Endothelial cell of umbilical vein (primary cell): Measurements from ENCODE around the gene RIOK2. TPM values are rescaled to one million over a fixed set of nuclear protein-coding genes. Genes with fewer than 3 reads are reported as not detected.

Experiments
- BruUV-seq: library from RNA; stranded (reverse); fragments of 400-500 nt; replicated peaks from 2 replicates; lab custom pipeline; 2021; lab: Mats Ljungman, UMichigan
- CTCF ChIA-PET: fragments of 300-600, 350-600 bp; sonication (Branson Sonifier 250); formaldehyde crosslinking; loops from one replicate; lab custom pipeline; 2021; ENCODE audit warnings: antibody characterized with exemption, inconsistent platforms; lab: Charles Lee
- POLR2A ChIA-PET: fragments of 300-600, 350-600 bp; sonication (Branson Sonifier 250); formaldehyde crosslinking; loops from one replicate; lab custom pipeline; 2021; ENCODE audit warnings: antibody characterized with exemption, inconsistent platforms; lab: Charles Lee
- DNase-seq: peaks from one replicate; pipeline ENCODE4 v3.0.0-alpha.2; 2011; ENCODE audit warnings: low read depth, low spot score
- FAIRE-seq: peaks from 2 replicates; lab custom pipeline; 2011; peaks lifted over from hg19 to GRCh38; lab: Jason Lieb, UNC
- H2AFZ ChIP-seq: 2 replicates; pipeline ENCODE4 v1.6.0; 2012; ENCODE audit warnings: low read depth, low read length, control low read depth, inconsistent platforms
- H3K27ac ChIP-seq: 2 replicates; pipeline ENCODE4 v1.5.1; 2011; ENCODE audit warnings: low read depth, mild to moderate bottlenecking, control low read depth, low read length, moderate library complexity; ENCODE audit not compliant: insufficient read depth
- H3K27me3 ChIP-seq, 2 experiments: 2 replicates each; pipeline versions ENCODE4 v1.6.0 to v1.6.1; 2011; ENCODE audit warnings: low read length in 2 of 2, mixed read lengths in 1 of 2; ENCODE audit not compliant: control insufficient read depth in 2 of 2, insufficient read depth in 2 of 2
- H3K36me3 ChIP-seq, 2 experiments: 2 replicates in 1 of 2; 3 replicates in 1 of 2; pipeline ENCODE4 v1.5.1; 2011; ENCODE audit warnings: low read length in 2 of 2, mild to moderate bottlenecking in 1 of 2, moderate library complexity in 1 of 2; ENCODE audit not compliant: control insufficient read depth in 2 of 2, insufficient read depth in 2 of 2; ENCODE audit errors: extremely low read depth in 1 of 2
- H3K4me1 ChIP-seq: 3 replicates; pipeline ENCODE4 v1.5.1; 2011; ENCODE audit warnings: mild to moderate bottlenecking, low read length; ENCODE audit not compliant: control insufficient read depth, insufficient read depth; ENCODE audit errors: extremely low read depth
- H3K4me2 ChIP-seq: 2 replicates; pipeline ENCODE4 v1.6.1; 2011; ENCODE audit warnings: low read length, control low read depth, mixed read lengths; ENCODE audit not compliant: insufficient read depth
- H3K4me3 ChIP-seq, 3 experiments: fragments of 200-600 bp in 1 of 3; sonication (generic), shearing (Covaris generic) in 1 of 3; replicated peaks in 1 of 3; 2 replicates each; pipeline ENCODE4 v1.5.1; 2011 to 2016; ENCODE audit warnings: control low read depth in 3 of 3, low read length in 3 of 3, mild to moderate bottlenecking in 2 of 3, inconsistent platforms in 1 of 3, low read depth in 1 of 3, moderate library complexity in 1 of 3; ENCODE audit not compliant: insufficient read depth in 1 of 3
- H3K79me2 ChIP-seq: 2 replicates; pipeline ENCODE4 v1.6.0; 2012; ENCODE audit warnings: low read length, inconsistent platforms; ENCODE audit not compliant: control insufficient read depth, insufficient read depth
- H3K9ac ChIP-seq: replicated peaks from 2 replicates; pipeline ENCODE3; 2011; ENCODE audit warnings: low read length, control low read depth; ENCODE audit not compliant: insufficient read depth; ENCODE audit errors: extremely low read depth
- H3K9me1 ChIP-seq: replicated peaks from 3 replicates; pipeline ENCODE4 v1.6.0; 2011; ENCODE audit warnings: mild to moderate bottlenecking, low read length; ENCODE audit not compliant: control insufficient read depth, insufficient read depth; ENCODE audit errors: extremely low read depth
- H3K9me3 ChIP-seq: replicated peaks from 2 replicates; pipeline ENCODE4 v1.5.1; 2012; ENCODE audit warnings: low read length, inconsistent platforms; ENCODE audit not compliant: control insufficient read depth, insufficient read depth
- H4K20me1 ChIP-seq: replicated peaks from 2 replicates; pipeline ENCODE3; 2011; ENCODE audit warnings: mild to moderate bottlenecking, low read length; ENCODE audit not compliant: control insufficient read depth, insufficient read depth; ENCODE audit errors: extremely low read depth
- EZH2 ChIP-seq: IDR thresholded peaks from 2 replicates; pipeline ENCODE4 v1.6.1; 2012; ENCODE audit warnings: borderline replicate concordance, low read depth, mild to moderate bottlenecking, moderate library complexity, low read length, inconsistent platforms; ENCODE audit not compliant: severe bottlenecking
- FOS ChIP-seq: IDR thresholded peaks from 2 replicates; pipeline ENCODE4 v1.6.1; 2011; ENCODE audit warnings: mild to moderate bottlenecking, low read length, moderate library complexity, borderline replicate concordance; ENCODE audit not compliant: insufficient read depth
- GATA2 ChIP-seq: IDR thresholded peaks from 2 replicates; pipeline ENCODE4 v1.7.0; 2011; ENCODE audit warnings: low read depth, mild to moderate bottlenecking, moderate library complexity, mixed read lengths, low read length; ENCODE audit not compliant: insufficient read length, insufficient read depth
- MYC ChIP-seq: IDR thresholded peaks from one replicate; pipeline ENCODE4 v1.6.1; 2011; ENCODE audit warnings: mild to moderate bottlenecking, low read depth, low read length
- POLR2A ChIP-seq: IDR thresholded peaks from 2 replicates; pipeline ENCODE4 v1.6.1; 2012; ENCODE audit warnings: low read depth, mild to moderate bottlenecking, control low read depth, low read length
- POLR2AphosphoS5 ChIP-seq: IDR thresholded peaks from 2 replicates; pipeline ENCODE4 v1.6.1; 2012; ENCODE audit warnings: low read depth, mild to moderate bottlenecking, control low read depth, low read length, moderate library complexity; ENCODE audit not compliant: insufficient read depth
- dilution Hi-C: fragments of 300-500 bp; cut with MboI; formaldehyde crosslinking; loops from one replicate; pipeline ENCODE4 v1.15.0; 2019; ENCODE audit warnings: low sequenced_read_pairs; ENCODE audit not compliant: extremely low pct_ligation_motif_present
- intact Hi-C: fragments of 100-400 bp; cut with micrococcal nuclease; formaldehyde crosslinking; loops from one replicate; pipeline ENCODE4 v1.10.0; 2022
- polyA plus RNA-seq, 4 experiments: library from polyadenylated mRNA; depleted of rRNA in 3 of 4; stranded (reverse) in 3 of 4; unstranded in 1 of 4; fragments of >200 nt; gene quantifications; 2 replicates each; pipeline versions ENCODE4 v1.2.1 to v1.2.3, GENCODE V29; 2011 to 2012; ENCODE audit warnings: missing spikeins in 1 of 4
- total RNA-seq: library from RNA; stranded (reverse); gene quantifications from 2 replicates; pipeline ENCODE4 v1.2.3, GENCODE V29; 2021
- TF ChIP-seq, protein P1 (sequence below), 2 donors: IDR thresholded peaks; 1 replicate in 1 of 2; 2 replicates in 1 of 2; pipeline ENCODE4 v1.5.1; 2011; ENCODE audit warnings: low read length in 2 of 2, mild to moderate bottlenecking in 2 of 2, moderate library complexity in 2 of 2, control low read depth in 1 of 2, inconsistent platforms in 1 of 2, low read depth in 1 of 2; ENCODE audit not compliant: insufficient read depth in 1 of 2; ENCODE audit errors: extremely low read depth in 1 of 2

RIOK2 gene
- total and polyA plus RNA-seq, 2 donors (not counting 3 experiments of a cell fraction or from before 2014, with no cell fraction given), result 3.5 to 25.4 TPM

DNA sequence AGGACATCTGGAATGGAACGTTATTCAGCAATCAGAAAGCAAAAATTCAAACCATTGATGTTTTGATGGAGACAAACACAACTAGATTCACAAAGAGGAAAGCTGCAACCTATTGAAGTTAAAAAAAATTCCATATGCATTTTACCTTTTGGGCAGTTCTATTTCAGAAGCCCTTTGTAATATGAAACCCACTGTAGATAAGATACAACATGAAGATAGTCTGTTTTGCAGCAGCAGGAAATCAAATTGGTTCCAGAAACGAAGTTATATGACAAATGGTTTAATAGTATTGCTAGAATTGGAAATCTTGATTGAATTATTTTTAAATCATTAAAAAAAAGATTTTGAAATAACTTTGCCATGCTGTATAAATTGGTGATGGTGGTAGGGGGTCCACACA, 41.5 kb downstream of the RIOK2 start:
- H4K20me1 ChIP-seq, result no peaks in the 10 kb centered on the region
- intact Hi-C loops (loop anchor here (5.0 kb wide), 1 partner anchor 529 kb away; no protein-coding TSS in a partner anchor), dilution Hi-C loops (no loop called here)
- ChIA-PET POLR2A (no interaction called here), CTCF (interaction anchor here (0.5 to 3.2 kb wide), 13 partner anchors 11 to 527 kb away, joined by 4 to 98 read pairs (median 10); no protein-coding TSS in a partner anchor)
- no peak overlapping the region for H2AFZ ChIP-seq
- H3K4me3 ChIP-seq, result no peak overlapping the region
- no peak overlapping the region for H3K9ac ChIP-seq
- H3K79me2 ChIP-seq, result no peaks in the 10 kb centered on the region
- H3K9me3 ChIP-seq, result no peaks in the 10 kb centered on the region
- no TSS peak for BruUV-seq
- TF ChIP-seq EZH2 (no peak), GATA2 (no peak), POLR2A (no peak), FOS (no peak), POLR2AphosphoS5 (no peak), MYC (no peak)
- TF ChIP-seq, protein P1, sequence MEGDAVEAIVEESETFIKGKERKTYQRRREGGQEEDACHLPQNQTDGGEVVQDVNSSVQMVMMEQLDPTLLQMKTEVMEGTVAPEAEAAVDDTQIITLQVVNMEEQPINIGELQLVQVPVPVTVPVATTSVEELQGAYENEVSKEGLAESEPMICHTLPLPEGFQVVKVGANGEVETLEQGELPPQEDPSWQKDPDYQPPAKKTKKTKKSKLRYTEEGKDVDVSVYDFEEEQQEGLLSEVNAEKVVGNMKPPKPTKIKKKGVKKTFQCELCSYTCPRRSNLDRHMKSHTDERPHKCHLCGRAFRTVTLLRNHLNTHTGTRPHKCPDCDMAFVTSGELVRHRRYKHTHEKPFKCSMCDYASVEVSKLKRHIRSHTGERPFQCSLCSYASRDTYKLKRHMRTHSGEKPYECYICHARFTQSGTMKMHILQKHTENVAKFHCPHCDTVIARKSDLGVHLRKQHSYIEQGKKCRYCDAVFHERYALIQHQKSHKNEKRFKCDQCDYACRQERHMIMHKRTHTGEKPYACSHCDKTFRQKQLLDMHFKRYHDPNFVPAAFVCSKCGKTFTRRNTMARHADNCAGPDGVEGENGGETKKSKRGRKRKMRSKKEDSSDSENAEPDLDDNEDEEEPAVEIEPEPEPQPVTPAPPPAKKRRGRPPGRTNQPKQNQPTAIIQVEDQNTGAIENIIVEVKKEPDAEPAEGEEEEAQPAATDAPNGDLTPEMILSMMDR (IDR thresholded peaks at IDR 0.05; ENCODE audit: extremely low read depth in 1 of 2, insufficient read depth in 1 of 2, low read depth in 1 of 2, low read length in 2 of 2), result no peak
- peaks cover 5 to 13% of the 10 kb centered on the region in 2 experiments for H3K27me3 ChIP-seq
- H3K4me2 ChIP-seq, result no peak overlapping the region
- FAIRE-seq (no peak), DNase-seq (no peak)
- H3K36me3 ChIP-seq, result no peaks in the 10 kb centered on the region
- H3K4me1 ChIP-seq, result no peaks in the 10 kb centered on the region
- no peak overlapping the region for H3K27ac ChIP-seq
- no peaks in the 10 kb centered on the region for H3K9me1 ChIP-seq
